BJ (cell line): ENCODE results near the gene RNGTT. TPM values are rescaled to one million over a fixed set of nuclear protein-coding genes. Genes with fewer than 3 reads are reported as not detected.

Experiments
- CTCF ChIA-PET: fragments of 350-600 bp; formaldehyde crosslinking; extraction: SDS; loops from one replicate; lab custom pipeline; 2021; ENCODE audit warnings: antibody characterized with exemption, inconsistent platforms; lab: Yijun Ruan, JAX
- POLR2A ChIA-PET: fragments of 300-600 bp; sonication (Branson Sonifier 250); formaldehyde crosslinking; extraction: SDS; loops from one replicate; lab custom pipeline; 2021; ENCODE audit warnings: antibody characterized with exemption; lab: Charles Lee
- DNase-seq: peaks from one replicate; pipeline ENCODE4 v3.0.0-alpha.2; 2011; ENCODE audit warnings: low read depth
- H3K27me3 ChIP-seq: 2 replicates; pipeline ENCODE4 v1.6.0; 2011; ENCODE audit warnings: low read length; ENCODE audit not compliant: control insufficient read depth, insufficient read depth
- H3K36me3 ChIP-seq: 2 replicates; pipeline ENCODE4 v1.5.1; 2011; ENCODE audit warnings: low read length; ENCODE audit not compliant: control insufficient read depth, insufficient read depth
- H3K4me3 ChIP-seq: 2 replicates; pipeline ENCODE4 v1.5.1; 2011; ENCODE audit warnings: low read depth, mild to moderate bottlenecking, control low read depth, low read length
- CTCF ChIP-seq: IDR thresholded peaks from 2 replicates; pipeline ENCODE4 v1.5.1; 2011; ENCODE audit warnings: low read depth, mild to moderate bottlenecking, control low read depth, inconsistent platforms, low read length, moderate library complexity; ENCODE audit not compliant: insufficient read depth
- polyA plus RNA-seq: library from polyadenylated mRNA; depleted of rRNA; stranded (reverse); fragments of >200 nt; gene quantifications from 2 replicates; pipeline ENCODE4 v1.2.3, GENCODE V29; 2011

RNGTT gene
- polyA plus RNA-seq, 1 experiment, result 3.2 TPM

- POLR2A ChIA-PET, result no interaction called here
- H3K27me3 ChIP-seq, result no peaks in the 10 kb centered on the region
- CTCF ChIA-PET, result no interaction called here
- no peak overlapping the region for H3K4me3 ChIP-seq
- H3K36me3 ChIP-seq, result no peaks in the 10 kb centered on the region
- DNase-seq, result no peak
- no peak for TF ChIP-seq CTCF
Measured at GRCh38 chr6:88636871-88637270, 326.5 kb downstream of the RNGTT start.

GRCh38 chr6:88633782-88634181 lies 329.6 kb downstream of the RNGTT start:
- DNase-seq, result no peak
- POLR2A ChIA-PET, result no interaction called here
- H3K4me3 ChIP-seq, result no peak overlapping the region

GRCh38 chr6:88631830-88632229 lies 331.6 kb downstream of the RNGTT start:
- H3K27me3 ChIP-seq, result no peaks in the 10 kb centered on the region
- no peak overlapping the region for H3K4me3 ChIP-seq
- CTCF ChIA-PET, result no interaction called here
- POLR2A ChIA-PET, result no interaction called here
- TF ChIP-seq CTCF, result no peak
- no peak for DNase-seq
- no peaks in the 10 kb centered on the region for H3K36me3 ChIP-seq

More at GRCh38 chr6:88633782-88634181, 329.6 kb downstream of the RNGTT start:
- CTCF ChIA-PET, result no interaction called here
- Histone ChIP-seq H3K36me3 (no peaks in the 10 kb centered on the region), H3K27me3 (no peaks in the 10 kb centered on the region)
- no peak for TF ChIP-seq CTCF

GRCh38 chr6:88629838-88630494 lies 333.5 kb downstream of the RNGTT start:
- Histone ChIP-seq H3K36me3 (no peaks in the 10 kb centered on the region), H3K4me3 (no peak overlapping the region), H3K27me3 (no peaks in the 10 kb centered on the region)
- TF ChIP-seq CTCF, result no peak
- POLR2A ChIA-PET, result no interaction called here
- CTCF ChIA-PET, result interaction anchor here (1.1 to 1.2 kb wide), 3 partner anchors 9 to 44 kb away, joined by 4 to 5 read pairs (median 4); no protein-coding TSS in a partner anchor
- no peak for DNase-seq

- H3K27me3 ChIP-seq, result no peaks in the 10 kb centered on the region
- no peaks in the 10 kb centered on the region for H3K36me3 ChIP-seq
- ChIA-PET CTCF (no interaction called here), POLR2A (no interaction called here)
- TF ChIP-seq CTCF, result no peak
- DNase-seq, result no peak
- H3K4me3 ChIP-seq, result no peak overlapping the region
Measured at GRCh38 chr6:88626460-88626859, 337.0 kb downstream of the RNGTT start.
